Measurements from ENCODE around the gene CNTNAP5. TPM values are rescaled to one million over a fixed set of nuclear protein-coding genes. Genes with fewer than 3 reads are reported as not detected.

Gene CNTNAP5
- total RNA-seq, 1 experiment from 2014 or later = 0.48 TPM

- Mint-ChIP-seq H3K36me3 (ENCODE audit: insufficient read depth in 1 of 3, low read depth in 3 of 3) (no peaks in the 10 kb centered on the region; a peak in 1 of 7 replicates), H3K4me3 (no peak overlapping the region; a peak in 1 of 5 replicates)
- WGBS (ENCODE audit: extremely low coverage, insufficient read length, low lambda C conversion rate) = no CpG with 5 or more reads among the region's 3 CpGs
These were observed 857.3 kb downstream of the CNTNAP5 start for GRCh38 chr2:124882423-124882822.

More at GRCh38 chr2:124882423-124882822, 857.3 kb downstream of the CNTNAP5 start:
- TF ChIP-seq, protein P1, sequence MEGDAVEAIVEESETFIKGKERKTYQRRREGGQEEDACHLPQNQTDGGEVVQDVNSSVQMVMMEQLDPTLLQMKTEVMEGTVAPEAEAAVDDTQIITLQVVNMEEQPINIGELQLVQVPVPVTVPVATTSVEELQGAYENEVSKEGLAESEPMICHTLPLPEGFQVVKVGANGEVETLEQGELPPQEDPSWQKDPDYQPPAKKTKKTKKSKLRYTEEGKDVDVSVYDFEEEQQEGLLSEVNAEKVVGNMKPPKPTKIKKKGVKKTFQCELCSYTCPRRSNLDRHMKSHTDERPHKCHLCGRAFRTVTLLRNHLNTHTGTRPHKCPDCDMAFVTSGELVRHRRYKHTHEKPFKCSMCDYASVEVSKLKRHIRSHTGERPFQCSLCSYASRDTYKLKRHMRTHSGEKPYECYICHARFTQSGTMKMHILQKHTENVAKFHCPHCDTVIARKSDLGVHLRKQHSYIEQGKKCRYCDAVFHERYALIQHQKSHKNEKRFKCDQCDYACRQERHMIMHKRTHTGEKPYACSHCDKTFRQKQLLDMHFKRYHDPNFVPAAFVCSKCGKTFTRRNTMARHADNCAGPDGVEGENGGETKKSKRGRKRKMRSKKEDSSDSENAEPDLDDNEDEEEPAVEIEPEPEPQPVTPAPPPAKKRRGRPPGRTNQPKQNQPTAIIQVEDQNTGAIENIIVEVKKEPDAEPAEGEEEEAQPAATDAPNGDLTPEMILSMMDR (conservative IDR thresholded peaks at IDR 0.05) = no peak
- Histone ChIP-seq H3K79me1 (ENCODE audit: insufficient read depth, low read depth, low read length, poor library complexity, severe bottlenecking) (no peaks in the 10 kb centered on the region), H3K4ac (ENCODE audit: low read depth, low read length) (no peak overlapping the region), H3K14ac (ENCODE audit: insufficient read depth, low read length) (no peak overlapping the region), H3K4me1 (ENCODE audit: insufficient read depth, low read length) (peaks cover 5% of the 10 kb centered on the region), H2AFZ (ENCODE audit: low read length) (no peak overlapping the region), H4K20me1 (ENCODE audit: control insufficient read depth, insufficient read depth, insufficient read length) (no peaks in the 10 kb centered on the region), H2BK5ac (ENCODE audit: insufficient read length, low read length) (no peak overlapping the region), H3K79me2 (ENCODE audit: insufficient read depth, low read length) (no peaks in the 10 kb centered on the region), H3K56ac (ENCODE audit: insufficient read length, low read depth, low read length) (no peak overlapping the region), H3K23me2 (ENCODE audit: insufficient read length, low read depth, low read length, poor library complexity, severe bottlenecking) (no peaks in the 10 kb centered on the region), H2BK12ac (ENCODE audit: insufficient read length, low read depth, low read length) (no peak overlapping the region), H3K9me3 (ENCODE audit: control insufficient read depth, low read depth, low read length) (no peaks in the 10 kb centered on the region), H4K5ac (ENCODE audit: insufficient read length, low read depth, low read length) (no peak overlapping the region), H4K8ac (replicated peaks; ENCODE audit: insufficient read length, low read depth, low read length) (no peak overlapping the region), H3K23ac (ENCODE audit: insufficient read length, low read depth, low read length) (no peak overlapping the region), H2BK20ac (ENCODE audit: low read depth, low read length, poor library complexity, severe bottlenecking) (no peak overlapping the region), H2BK120ac (ENCODE audit: low read depth, low read length, poor library complexity, severe bottlenecking) (no peak overlapping the region), H3K27me3 (ENCODE audit: insufficient read depth, low read length) (no peaks in the 10 kb centered on the region), H3T11ph (ENCODE audit: low read length) (no peak overlapping the region), H3K18ac (ENCODE audit: insufficient read length, low read depth, low read length) (no peak overlapping the region), H2BK15ac (ENCODE audit: low read depth, low read length) (no peak overlapping the region), H2AK5ac (ENCODE audit: insufficient read length, low read length) (no peak overlapping the region), H4K91ac (ENCODE audit: insufficient read length, low read depth, low read length) (no peak overlapping the region), H3K4me2 (ENCODE audit: insufficient read depth, insufficient read length, low read length) (no peak overlapping the region), H3K9ac (ENCODE audit: extremely low read depth, insufficient read length, low read length) (no peak overlapping the region), H3K27ac (ENCODE audit: insufficient read length, low read depth, low read length) (no peak overlapping the region)
- Mint-ChIP-seq H3K27ac (no peak overlapping the region), H3K9me3 (peaks cover 3 to 5% of the 10 kb centered on the region in 2 experiments; a peak in 2 of 5 replicates), H3K4me1 (peaks cover 6 to 11% of the 10 kb centered on the region in 2 experiments), H3K27me3 (ENCODE audit: low read depth) (no peaks in the 10 kb centered on the region)
- DNase-seq = no peak
